Peyer's patch (tissue), 4 donors: ENCODE data around the gene TM4SF20.

ENCODE experiments used
- POLR2A ChIP-seq, 2 donors: fragments of 450-650 bp; IDR thresholded peaks; one replicate each; pipeline ENCODE4 v1.5.1; 2017; ENCODE audit warnings: antibody characterized with exemption in 2 of 2, mild to moderate bottlenecking in 2 of 2, moderate library complexity in 2 of 2
- TF ChIP-seq, protein P1 (sequence below), 6 experiments: fragments of 450-650 bp in 4 of 6; fragments of 200-600 bp in 2 of 6; sonication (generic) in 1 of 6; IDR thresholded peaks; one replicate each; pipeline ENCODE4 v1.5.1; 2017 to 2019; ENCODE audit warnings: antibody characterized with exemption in 6 of 6, mild to moderate bottlenecking in 3 of 6, moderate library complexity in 1 of 6

DNA sequence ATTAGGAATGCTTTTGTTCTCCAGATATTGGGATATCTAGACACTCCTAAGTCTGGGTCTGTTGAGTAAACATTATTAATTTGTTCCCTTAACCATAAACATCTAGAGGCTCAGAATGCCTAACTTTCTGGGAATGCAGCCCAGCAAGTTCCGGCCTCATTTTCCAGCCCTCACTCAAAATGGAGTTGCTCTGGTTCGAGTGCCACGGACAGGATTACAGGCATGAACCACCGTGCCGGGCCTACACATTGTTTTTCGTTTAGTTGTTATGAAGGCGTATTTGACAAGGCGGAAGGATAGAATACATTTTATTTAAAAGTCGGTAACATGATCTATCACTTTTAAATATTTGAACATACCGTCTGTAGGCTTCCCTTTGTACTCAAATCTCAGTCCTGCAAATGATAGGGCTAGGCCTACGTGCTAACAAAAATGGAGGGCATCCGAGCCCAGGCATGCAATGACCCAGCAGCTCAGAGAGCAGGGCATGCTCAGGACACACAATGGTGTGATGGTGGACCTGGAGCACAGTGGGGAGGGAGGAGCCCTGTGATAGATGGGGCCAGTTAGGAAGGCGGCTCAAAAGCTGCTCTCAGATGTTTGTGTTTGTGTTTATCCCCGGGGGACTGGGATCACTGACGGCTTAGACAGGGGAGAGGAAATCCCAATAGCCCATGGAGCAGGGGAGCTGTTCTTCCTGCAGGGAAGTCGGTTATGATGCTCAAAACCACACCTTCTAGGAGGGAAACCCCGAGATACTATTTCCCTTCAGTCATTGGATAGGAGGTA, 11.6 kb upstream of the TM4SF20 start:
- TF ChIP-seq, protein P1, sequence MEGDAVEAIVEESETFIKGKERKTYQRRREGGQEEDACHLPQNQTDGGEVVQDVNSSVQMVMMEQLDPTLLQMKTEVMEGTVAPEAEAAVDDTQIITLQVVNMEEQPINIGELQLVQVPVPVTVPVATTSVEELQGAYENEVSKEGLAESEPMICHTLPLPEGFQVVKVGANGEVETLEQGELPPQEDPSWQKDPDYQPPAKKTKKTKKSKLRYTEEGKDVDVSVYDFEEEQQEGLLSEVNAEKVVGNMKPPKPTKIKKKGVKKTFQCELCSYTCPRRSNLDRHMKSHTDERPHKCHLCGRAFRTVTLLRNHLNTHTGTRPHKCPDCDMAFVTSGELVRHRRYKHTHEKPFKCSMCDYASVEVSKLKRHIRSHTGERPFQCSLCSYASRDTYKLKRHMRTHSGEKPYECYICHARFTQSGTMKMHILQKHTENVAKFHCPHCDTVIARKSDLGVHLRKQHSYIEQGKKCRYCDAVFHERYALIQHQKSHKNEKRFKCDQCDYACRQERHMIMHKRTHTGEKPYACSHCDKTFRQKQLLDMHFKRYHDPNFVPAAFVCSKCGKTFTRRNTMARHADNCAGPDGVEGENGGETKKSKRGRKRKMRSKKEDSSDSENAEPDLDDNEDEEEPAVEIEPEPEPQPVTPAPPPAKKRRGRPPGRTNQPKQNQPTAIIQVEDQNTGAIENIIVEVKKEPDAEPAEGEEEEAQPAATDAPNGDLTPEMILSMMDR (IDR thresholded peaks at IDR 0.05) = no peak
- TF ChIP-seq POLR2A (IDR thresholded peaks at IDR 0.05) = no peak
